NCI-H1105 (cell line): ENCODE data around the gene CD80.
"Not testable (repeated sequence)": the region's sequence is repeated elsewhere in the genome, so short reads cannot be mapped to it uniquely, and the experiment has no call there.

ENCODE experiments used
- DNase-seq: peaks from one replicate; lab custom pipeline; 2025; lab: John Stamatoyannopoulos, UW

CD80 gene

GRCh38 chr3:119559441-119559963, at the start of gene CD80:
Gene CD80 (minus strand): TSS chr3:119559614. CDS start chr3:119557728, 1,886 bp downstream.
- no peak for DNase-seq

- DNase-seq: no peak
These were observed 49.1 kb upstream of the CD80 start for GRCh38 chr3:119608405-119609000.

GRCh38 chr3:119604878-119605277, 45.5 kb upstream of the CD80 start:
- no peak for DNase-seq

GRCh38 chr3:119602676-119603075, 43.3 kb upstream of the CD80 start:
- DNase-seq: no peak

GRCh38 chr3:119601154-119601553, 41.7 kb upstream of the CD80 start:
- DNase-seq: no peak

GRCh38 chr3:119600732-119601131, 41.3 kb upstream of the CD80 start:
- DNase-seq: no peak

- DNase-seq: no peak
These were observed 40.3 kb upstream of the CD80 start for GRCh38 chr3:119599558-119600174.

- no peak for DNase-seq
These were observed 39.1 kb upstream of the CD80 start for GRCh38 chr3:119598410-119599098.

GRCh38 chr3:119597548-119598288, 38.3 kb upstream of the CD80 start, which contains the start of gene PLA1A:
Gene PLA1A (plus strand): TSS chr3:119597885. CDS start chr3:119597914, 29 bp downstream.
- no peak for DNase-seq

- DNase-seq: no peak
These were observed 37.0 kb upstream of the CD80 start for GRCh38 chr3:119596398-119596797.

GRCh38 chr3:119595639-119596334, 36.4 kb upstream of the CD80 start:
- DNase-seq: no peak

- not testable (repeated sequence) for DNase-seq
These were observed 35.5 kb upstream of the CD80 start for GRCh38 chr3:119594929-119595328.

GRCh38 chr3:119594066-119594465, 34.7 kb upstream of the CD80 start:
- DNase-seq: no peak

GRCh38 chr3:119592861-119593260, 33.4 kb upstream of the CD80 start:
- no peak for DNase-seq

- DNase-seq: no peak
These were observed 31.3 kb upstream of the CD80 start for GRCh38 chr3:119590706-119591105.

- no peak for DNase-seq
These were observed 29.8 kb upstream of the CD80 start for GRCh38 chr3:119589102-119589773.

GRCh38 chr3:119588112-119588511, 28.7 kb upstream of the CD80 start:
- no peak for DNase-seq

GRCh38 chr3:119586733-119587172, 27.3 kb upstream of the CD80 start:
- DNase-seq: no peak

GRCh38 chr3:119585856-119586570, 26.6 kb upstream of the CD80 start:
- no peak for DNase-seq

GRCh38 chr3:119585208-119585607, 25.8 kb upstream of the CD80 start:
- DNase-seq: no peak
